ENCODE results near the gene BRI3.

The BRI3 gene

DNA sequence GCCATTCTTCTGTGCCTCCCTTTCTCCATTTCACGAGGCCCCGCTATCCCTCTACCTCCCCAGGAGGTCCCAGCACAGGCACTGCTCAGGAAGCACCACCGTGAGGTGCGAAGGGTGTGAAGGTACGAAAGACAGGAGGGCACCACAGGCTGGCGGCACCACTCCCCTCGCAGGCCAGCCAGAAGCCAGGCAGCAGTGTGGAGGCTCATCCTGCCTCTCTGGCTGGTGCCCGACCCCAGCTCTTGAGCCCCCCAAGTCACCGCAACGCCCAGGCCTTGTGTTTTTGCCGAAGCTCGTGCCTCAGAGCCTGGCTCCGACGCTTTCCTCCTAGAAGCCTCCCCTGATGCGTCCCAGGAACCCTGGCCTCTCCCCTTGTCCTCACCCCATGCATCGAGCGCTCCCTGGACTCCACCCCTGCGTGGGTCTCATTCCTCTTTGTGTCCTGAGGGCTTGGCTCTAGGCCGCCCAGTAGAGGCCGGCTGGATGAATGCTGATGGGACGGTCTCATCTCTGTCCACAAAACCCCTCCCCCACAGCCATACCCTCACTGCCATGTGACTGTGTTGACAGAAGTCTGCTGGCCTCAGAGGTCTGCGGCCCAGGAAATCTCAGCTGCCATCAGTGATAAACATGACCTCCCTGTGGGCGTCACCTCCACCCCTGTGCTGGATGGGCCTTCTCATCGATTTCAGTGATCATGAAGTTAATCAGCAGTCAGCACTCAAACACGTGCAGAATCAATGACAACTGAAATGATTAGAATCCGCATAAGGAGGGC, 19.3 kb downstream of the BRI3 start:
- no peak for TF ChIP-seq CTCF (IDR thresholded peaks at IDR 0.05; ENCODE audit: control insufficient read depth, extremely low read depth, insufficient read depth)
- H3K4me3 ChIP-seq (ENCODE audit: low read depth, low read length): no peak overlapping the region
- no peak for DNase-seq (ENCODE audit: low read depth)

GRCh38 chr7:98301693-98302470, 20.4 kb downstream of the BRI3 start:
- DNase-seq (ENCODE audit: low read depth): no peak
- TF ChIP-seq CTCF (IDR thresholded peaks at IDR 0.05; ENCODE audit: control insufficient read depth, extremely low read depth, insufficient read depth): no peak
- no peak overlapping the region for H3K4me3 ChIP-seq (ENCODE audit: low read depth, low read length)

- no peak overlapping the region for H3K4me3 ChIP-seq (ENCODE audit: low read depth, low read length)
- no peak for TF ChIP-seq CTCF (IDR thresholded peaks at IDR 0.05; ENCODE audit: control insufficient read depth, extremely low read depth, insufficient read depth)
- DNase-seq (ENCODE audit: low read depth): no peak
Observed at GRCh38 chr7:98303176-98303865, 21.8 kb downstream of the BRI3 start.

GRCh38 chr7:98303906-98304305, 22.4 kb downstream of the BRI3 start:
- no peak overlapping the region for H3K4me3 ChIP-seq (ENCODE audit: low read depth, low read length)
- TF ChIP-seq CTCF (IDR thresholded peaks at IDR 0.05; ENCODE audit: control insufficient read depth, extremely low read depth, insufficient read depth): no peak
- DNase-seq (ENCODE audit: low read depth): no peak

GRCh38 chr7:98305951-98306535, 24.6 kb downstream of the BRI3 start:
- DNase-seq (ENCODE audit: low read depth): no peak
- TF ChIP-seq CTCF (IDR thresholded peaks at IDR 0.05; ENCODE audit: control insufficient read depth, extremely low read depth, insufficient read depth): no peak
- no peak overlapping the region for H3K4me3 ChIP-seq (ENCODE audit: low read depth, low read length)

- TF ChIP-seq CTCF (IDR thresholded peaks at IDR 0.05; ENCODE audit: control insufficient read depth, extremely low read depth, insufficient read depth): no peak
- no peak overlapping the region for H3K4me3 ChIP-seq (ENCODE audit: low read depth, low read length)
- DNase-seq (ENCODE audit: low read depth): no peak
Observed at GRCh38 chr7:98307971-98308466, 26.5 kb downstream of the BRI3 start.
